ENCODE measurements around the gene VWA5B1.
A peak's percentile ranks its signal among the peaks of the same experiment; 100 is the strongest.

The VWA5B1 gene

GRCh38 chr1:20370698-20371097 is 80.0 kb downstream of the VWA5B1 start:
- H3K4me3 ChIP-seq (replicated peaks; ENCODE audit: low read depth, low read length), result no peak overlapping the region
- TF ChIP-seq CTCF (IDR thresholded peaks at IDR 0.05; ENCODE audit: low read length, missing control alignments), result no peak
- DNase-seq (ENCODE audit: low read depth), result no peak

- DNase-seq (ENCODE audit: low read depth), result peak; percentile 38
- H3K4me3 ChIP-seq (replicated peaks; ENCODE audit: low read depth, low read length), result no peak overlapping the region
- TF ChIP-seq CTCF (IDR thresholded peaks at IDR 0.05; ENCODE audit: low read length, missing control alignments), result no peak
These were observed 80.7 kb downstream of the VWA5B1 start for GRCh38 chr1:20371411-20371810.

GRCh38 chr1:20371883-20372282 is 81.2 kb downstream of the VWA5B1 start:
- no peak overlapping the region for H3K4me3 ChIP-seq (replicated peaks; ENCODE audit: low read depth, low read length)
- DNase-seq (ENCODE audit: low read depth), result no peak
- no peak for TF ChIP-seq CTCF (IDR thresholded peaks at IDR 0.05; ENCODE audit: low read length, missing control alignments)

GRCh38 chr1:20372676-20373075 is 82.0 kb downstream of the VWA5B1 start:
- no peak overlapping the region for H3K4me3 ChIP-seq (replicated peaks; ENCODE audit: low read depth, low read length)
- TF ChIP-seq CTCF (IDR thresholded peaks at IDR 0.05; ENCODE audit: low read length, missing control alignments), result no peak
- DNase-seq (ENCODE audit: low read depth), result no peak

GRCh38 chr1:20373286-20373685 is 82.6 kb downstream of the VWA5B1 start:
- no peak overlapping the region for H3K4me3 ChIP-seq (replicated peaks; ENCODE audit: low read depth, low read length)
- TF ChIP-seq CTCF (IDR thresholded peaks at IDR 0.05; ENCODE audit: low read length, missing control alignments), result no peak
- DNase-seq (ENCODE audit: low read depth), result no peak

- no peak overlapping the region for H3K4me3 ChIP-seq (replicated peaks; ENCODE audit: low read depth, low read length)
- no peak for DNase-seq (ENCODE audit: low read depth)
- TF ChIP-seq CTCF (IDR thresholded peaks at IDR 0.05; ENCODE audit: low read length, missing control alignments), result no peak
These were observed 83.1 kb downstream of the VWA5B1 start for GRCh38 chr1:20373764-20374163.

GRCh38 chr1:20375563-20375962 is 84.9 kb downstream of the VWA5B1 start:
- H3K4me3 ChIP-seq (replicated peaks; ENCODE audit: low read depth, low read length), result no peak overlapping the region
- no peak for DNase-seq (ENCODE audit: low read depth)
- no peak for TF ChIP-seq CTCF (IDR thresholded peaks at IDR 0.05; ENCODE audit: low read length, missing control alignments)
